HEK293 (cell line): ENCODE results near the gene ADSS1.

Experiments
- KLF16 ChIP-seq: fragments of 450-650 bp; formaldehyde crosslinking; IDR thresholded peaks from 2 replicates; pipeline ENCODE4 v1.5.1; 2017; ENCODE audit warnings: missing biosample characterization, missing genetic modification characterization
- ZFP37 ChIP-seq: fragments of 450-650 bp; formaldehyde crosslinking; IDR thresholded peaks from 2 replicates; pipeline ENCODE4 v1.5.1; 2016; ENCODE audit warnings: missing biosample characterization, missing genetic modification characterization
- ZFP41 ChIP-seq: fragments of 450-650 bp; formaldehyde crosslinking; IDR thresholded peaks from 2 replicates; pipeline ENCODE4 v1.5.1; 2016; ENCODE audit warnings: missing biosample characterization, missing genetic modification characterization, borderline replicate concordance
- TF ChIP-seq, protein P1 (sequence below): fragments of 450-650 bp; formaldehyde crosslinking; IDR thresholded peaks from 2 replicates; pipeline ENCODE4 v1.5.1; 2016; ENCODE audit warnings: missing biosample characterization, missing genetic modification characterization
- TF ChIP-seq, protein P2 (sequence below): fragments of 450-650 bp; formaldehyde crosslinking; IDR thresholded peaks from 2 replicates; pipeline ENCODE4 v1.5.1; 2017; ENCODE audit warnings: missing biosample characterization, missing genetic modification characterization
- TF ChIP-seq, protein P3 (sequence below): fragments of 450-650 bp; formaldehyde crosslinking; IDR thresholded peaks from 2 replicates; pipeline ENCODE4 v1.5.1; 2016; ENCODE audit warnings: missing biosample characterization, missing genetic modification characterization

DNA sequence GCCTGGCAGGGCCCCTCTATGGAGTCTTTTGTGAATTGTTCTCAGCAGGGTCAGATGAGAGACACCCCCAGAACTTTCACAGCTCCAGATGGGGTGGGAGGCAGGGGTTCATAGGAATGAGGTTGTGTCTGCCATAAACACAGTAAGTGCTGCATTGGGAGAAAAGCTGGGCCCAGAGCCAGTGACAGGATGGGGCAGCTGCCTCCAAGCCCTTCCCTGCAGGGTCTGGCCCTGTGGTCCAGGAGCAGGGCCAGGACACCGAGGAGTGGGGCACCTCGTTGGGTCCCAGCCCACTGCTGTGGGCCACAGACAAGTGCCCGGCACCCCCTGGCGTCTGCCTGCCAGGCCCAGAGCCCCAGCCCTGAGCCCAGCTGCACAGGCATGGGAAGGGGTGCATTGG lies 21.4 kb upstream of the ADSS1 start:
- TF ChIP-seq, protein P1, sequence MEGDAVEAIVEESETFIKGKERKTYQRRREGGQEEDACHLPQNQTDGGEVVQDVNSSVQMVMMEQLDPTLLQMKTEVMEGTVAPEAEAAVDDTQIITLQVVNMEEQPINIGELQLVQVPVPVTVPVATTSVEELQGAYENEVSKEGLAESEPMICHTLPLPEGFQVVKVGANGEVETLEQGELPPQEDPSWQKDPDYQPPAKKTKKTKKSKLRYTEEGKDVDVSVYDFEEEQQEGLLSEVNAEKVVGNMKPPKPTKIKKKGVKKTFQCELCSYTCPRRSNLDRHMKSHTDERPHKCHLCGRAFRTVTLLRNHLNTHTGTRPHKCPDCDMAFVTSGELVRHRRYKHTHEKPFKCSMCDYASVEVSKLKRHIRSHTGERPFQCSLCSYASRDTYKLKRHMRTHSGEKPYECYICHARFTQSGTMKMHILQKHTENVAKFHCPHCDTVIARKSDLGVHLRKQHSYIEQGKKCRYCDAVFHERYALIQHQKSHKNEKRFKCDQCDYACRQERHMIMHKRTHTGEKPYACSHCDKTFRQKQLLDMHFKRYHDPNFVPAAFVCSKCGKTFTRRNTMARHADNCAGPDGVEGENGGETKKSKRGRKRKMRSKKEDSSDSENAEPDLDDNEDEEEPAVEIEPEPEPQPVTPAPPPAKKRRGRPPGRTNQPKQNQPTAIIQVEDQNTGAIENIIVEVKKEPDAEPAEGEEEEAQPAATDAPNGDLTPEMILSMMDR (tag by site-specific recombination), result no peak
- TF ChIP-seq, protein P2, sequence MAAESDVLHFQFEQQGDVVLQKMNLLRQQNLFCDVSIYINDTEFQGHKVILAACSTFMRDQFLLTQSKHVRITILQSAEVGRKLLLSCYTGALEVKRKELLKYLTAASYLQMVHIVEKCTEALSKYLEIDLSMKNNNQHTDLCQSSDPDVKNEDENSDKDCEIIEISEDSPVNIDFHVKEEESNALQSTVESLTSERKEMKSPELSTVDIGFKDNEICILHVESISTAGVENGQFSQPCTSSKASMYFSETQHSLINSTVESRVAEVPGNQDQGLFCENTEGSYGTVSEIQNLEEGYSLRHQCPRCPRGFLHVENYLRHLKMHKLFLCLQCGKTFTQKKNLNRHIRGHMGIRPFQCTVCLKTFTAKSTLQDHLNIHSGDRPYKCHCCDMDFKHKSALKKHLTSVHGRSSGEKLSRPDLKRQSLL (tag by site-specific recombination), result no peak
- TF ChIP-seq ZFP41 (tag by site-specific recombination) (no peak), ZFP37 (tag by site-specific recombination) (no peak), KLF16 (no peak)
- TF ChIP-seq, protein P3, sequence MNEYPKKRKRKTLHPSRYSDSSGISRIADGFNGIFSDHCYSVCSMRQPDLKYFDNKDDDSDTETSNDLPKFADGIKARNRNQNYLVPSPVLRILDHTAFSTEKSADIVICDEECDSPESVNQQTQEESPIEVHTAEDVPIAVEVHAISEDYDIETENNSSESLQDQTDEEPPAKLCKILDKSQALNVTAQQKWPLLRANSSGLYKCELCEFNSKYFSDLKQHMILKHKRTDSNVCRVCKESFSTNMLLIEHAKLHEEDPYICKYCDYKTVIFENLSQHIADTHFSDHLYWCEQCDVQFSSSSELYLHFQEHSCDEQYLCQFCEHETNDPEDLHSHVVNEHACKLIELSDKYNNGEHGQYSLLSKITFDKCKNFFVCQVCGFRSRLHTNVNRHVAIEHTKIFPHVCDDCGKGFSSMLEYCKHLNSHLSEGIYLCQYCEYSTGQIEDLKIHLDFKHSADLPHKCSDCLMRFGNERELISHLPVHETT (tag by site-specific recombination), result no peak
